Gastroesophageal sphincter (tissue), 4 donors: ENCODE data around the gene CCNL1. TPM values are rescaled to one million over a fixed set of nuclear protein-coding genes. Genes with fewer than 3 reads are reported as not detected.

Experiments used
- ATAC-seq: fragments of 150-250 bp; one replicate; pipeline ENCODE4 v1.9.1; 2016; ENCODE audit warnings: mild to moderate bottlenecking, moderate library complexity
- H3K27ac ChIP-seq, 4 donors: fragments of 200-600 bp; sonication (generic) in 3 of 4; 1 replicate in 3 of 4; 2 replicates in 1 of 4; pipeline ENCODE4 v1.5.1; 2016 to 2019
- H3K27me3 ChIP-seq: fragments of 200-600 bp; sonication (generic); one replicate; pipeline ENCODE4 v1.5.1; 2019
- H3K36me3 ChIP-seq, 2 donors: fragments of 200-600 bp; sonication (generic); one replicate each; pipeline ENCODE4 v1.5.1; 2019; ENCODE audit warnings: control low read depth in 1 of 2
- H3K4me1 ChIP-seq, 3 donors: fragments of 200-600 bp; sonication (generic); 1 replicate in 2 of 3; 2 replicates in 1 of 3; pipeline ENCODE4 v1.5.1; 2016 to 2019; ENCODE audit warnings: control low read depth in 2 of 3
- H3K4me3 ChIP-seq, 2 donors: fragments of 200-600 bp; sonication (generic); one replicate each; pipeline ENCODE4 v1.5.1; 2019; ENCODE audit warnings: mild to moderate bottlenecking in 1 of 2, moderate library complexity in 1 of 2
- H3K9me3 ChIP-seq, 3 donors: fragments of 200-600 bp; sonication (generic); one replicate each; pipeline ENCODE4 v1.5.1; 2017 to 2019; ENCODE audit warnings: control low read depth in 2 of 3
- EP300 ChIP-seq: sonication (generic); formaldehyde crosslinking; IDR thresholded peaks from one replicate; pipeline ENCODE4 v1.6.1; 2017; ENCODE audit warnings: antibody characterized with exemption, mild to moderate bottlenecking
- POLR2A ChIP-seq, 2 donors: fragments of 450-650 bp; IDR thresholded peaks; one replicate each; pipeline ENCODE4 v1.6.1; 2017; ENCODE audit warnings: antibody characterized with exemption in 2 of 2, mild to moderate bottlenecking in 2 of 2, moderate library complexity in 1 of 2
- POLR2AphosphoS5 ChIP-seq: sonication (generic); formaldehyde crosslinking; IDR thresholded peaks from one replicate; pipeline ENCODE4 v1.6.1; 2017; ENCODE audit warnings: antibody characterized with exemption
- WGBS, 2 donors: methylation state at CpG; one replicate each; pipeline ENCODE4 v1.1.5; 2018; ENCODE audit warnings: low coverage in 1 of 2; 5-methylcytosine and 5-hydroxymethylcytosine counted together
- total RNA-seq, 4 donors: library from RNA; depleted of rRNA; stranded (reverse); fragments of >200 nt; gene quantifications; one replicate each; pipeline ENCODE4 v1.1.0, GENCODE V29; 2016
- TF ChIP-seq, protein P1 (sequence below), 4 experiments: fragments of 200-600 bp in 2 of 4; fragments of 450-650 bp in 2 of 4; sonication (generic) in 1 of 4; IDR thresholded peaks; one replicate each; pipeline ENCODE4 v1.5.1; 2017 to 2019; ENCODE audit warnings: antibody characterized with exemption in 4 of 4, mild to moderate bottlenecking in 2 of 4, moderate library complexity in 2 of 4

CCNL1 gene
- total RNA-seq, 4 donors from 2014 or later, result 32.7 to 211 (median 92.6) TPM

DNA sequence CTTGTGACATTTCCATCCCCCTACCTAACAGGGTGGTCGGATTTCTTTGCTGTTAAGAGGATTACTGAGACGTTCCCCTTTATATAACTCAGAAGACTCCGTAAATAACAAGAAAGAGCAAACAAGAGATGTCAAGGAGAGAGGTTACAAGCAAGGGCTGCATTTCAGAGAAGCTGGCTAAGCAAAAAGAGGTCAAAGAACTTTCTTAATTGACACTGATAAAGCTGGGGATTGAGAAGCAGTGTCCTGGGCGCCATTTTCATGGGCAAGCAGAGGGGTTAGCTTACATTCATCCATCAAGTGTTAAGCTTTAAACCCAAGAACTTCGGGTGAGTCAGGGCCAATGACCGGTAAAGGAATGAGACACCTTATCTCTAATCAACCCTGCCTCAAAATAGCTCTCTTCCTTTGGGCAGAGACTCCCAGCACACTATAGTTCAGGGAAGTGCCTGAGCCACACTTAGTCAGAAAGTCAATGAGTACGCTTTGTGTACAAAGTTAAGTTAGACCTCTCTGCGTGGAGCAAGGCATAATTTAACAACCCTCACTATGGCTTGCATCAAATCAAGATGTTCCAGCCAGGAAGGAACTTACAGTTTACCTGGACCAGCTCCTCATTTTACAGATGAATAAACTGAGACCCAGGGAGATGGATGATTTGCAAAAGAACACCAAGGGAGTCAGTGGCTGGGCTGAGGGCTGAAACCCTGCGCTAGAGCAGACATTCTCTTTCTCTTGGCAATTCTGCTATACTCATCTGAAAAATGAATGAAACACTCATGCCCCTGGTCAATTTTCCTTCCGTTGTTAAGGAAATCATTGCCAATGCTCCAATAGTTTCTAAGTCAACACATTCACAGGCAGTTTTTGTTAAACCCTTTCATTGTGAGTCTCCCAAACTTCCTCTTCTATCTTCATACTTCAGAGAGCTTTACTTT lies 44.6 kb downstream of the CCNL1 start:
- H3K36me3 ChIP-seq, result no peaks in the 10 kb centered on the region
- 49 to 66% methylated on average over 7 of the region's 10 CpGs for WGBS, 2 donors
- no peaks in the 10 kb centered on the region for H3K27me3 ChIP-seq
- H3K27ac ChIP-seq, result no peak overlapping the region
- TF ChIP-seq, protein P1, sequence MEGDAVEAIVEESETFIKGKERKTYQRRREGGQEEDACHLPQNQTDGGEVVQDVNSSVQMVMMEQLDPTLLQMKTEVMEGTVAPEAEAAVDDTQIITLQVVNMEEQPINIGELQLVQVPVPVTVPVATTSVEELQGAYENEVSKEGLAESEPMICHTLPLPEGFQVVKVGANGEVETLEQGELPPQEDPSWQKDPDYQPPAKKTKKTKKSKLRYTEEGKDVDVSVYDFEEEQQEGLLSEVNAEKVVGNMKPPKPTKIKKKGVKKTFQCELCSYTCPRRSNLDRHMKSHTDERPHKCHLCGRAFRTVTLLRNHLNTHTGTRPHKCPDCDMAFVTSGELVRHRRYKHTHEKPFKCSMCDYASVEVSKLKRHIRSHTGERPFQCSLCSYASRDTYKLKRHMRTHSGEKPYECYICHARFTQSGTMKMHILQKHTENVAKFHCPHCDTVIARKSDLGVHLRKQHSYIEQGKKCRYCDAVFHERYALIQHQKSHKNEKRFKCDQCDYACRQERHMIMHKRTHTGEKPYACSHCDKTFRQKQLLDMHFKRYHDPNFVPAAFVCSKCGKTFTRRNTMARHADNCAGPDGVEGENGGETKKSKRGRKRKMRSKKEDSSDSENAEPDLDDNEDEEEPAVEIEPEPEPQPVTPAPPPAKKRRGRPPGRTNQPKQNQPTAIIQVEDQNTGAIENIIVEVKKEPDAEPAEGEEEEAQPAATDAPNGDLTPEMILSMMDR (IDR thresholded peaks at IDR 0.05), result no peak
- no peak for TF ChIP-seq EP300
- TF ChIP-seq POLR2A (IDR thresholded peaks at IDR 0.05), result no peak
- TF ChIP-seq POLR2AphosphoS5, result no peak
- no peak for ATAC-seq
- H3K4me1 ChIP-seq, result peaks cover 0 to 12% (median 0%) of the 10 kb centered on the region in 3 donors
- no peaks in the 10 kb centered on the region for H3K9me3 ChIP-seq
- no peak overlapping the region for H3K4me3 ChIP-seq

DNA sequence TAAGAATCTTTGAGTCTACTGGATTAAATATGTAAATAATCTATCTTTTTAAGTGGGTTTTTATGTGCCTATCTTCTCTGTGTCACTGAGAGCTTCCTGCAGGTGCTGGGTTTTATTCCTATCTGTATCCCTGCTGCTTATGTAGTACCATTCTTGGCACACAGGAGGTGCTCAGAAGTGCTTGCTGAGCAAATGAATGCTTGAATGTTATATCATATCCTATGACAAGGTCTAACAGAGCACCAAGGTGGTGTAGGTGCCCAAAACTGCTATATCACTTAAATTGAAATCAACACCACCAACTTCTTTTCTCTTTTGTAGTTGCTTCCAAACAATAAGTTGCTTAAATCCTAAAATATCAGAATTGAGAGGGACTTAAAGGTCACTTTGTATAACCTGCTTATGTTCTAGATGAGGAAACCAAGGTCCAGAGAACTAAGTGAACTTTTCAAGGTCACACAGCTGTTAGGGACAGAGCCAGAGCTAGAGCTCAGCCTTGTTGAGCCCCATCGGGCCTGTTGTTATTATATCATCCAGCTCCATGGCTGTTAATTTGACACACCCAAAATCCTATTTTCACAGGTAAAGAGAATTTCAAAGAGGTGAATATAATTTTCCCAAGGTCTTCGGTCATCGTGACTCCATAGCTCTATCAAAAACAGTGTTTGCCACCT lies 46.0 kb downstream of the CCNL1 start:
- no peak overlapping the region for H3K27ac ChIP-seq
- no peaks in the 10 kb centered on the region for H3K36me3 ChIP-seq
- no peak overlapping the region for H3K4me3 ChIP-seq
- H3K4me1 ChIP-seq, result peaks cover 0 to 19% (median 0%) of the 10 kb centered on the region in 3 donors
- H3K9me3 ChIP-seq, result no peaks in the 10 kb centered on the region
- 94 to 96% methylated on average over 3 of the region's 3 CpGs for WGBS, 2 donors
- ATAC-seq, result no peak
- H3K27me3 ChIP-seq, result no peaks in the 10 kb centered on the region
- no peak for TF ChIP-seq EP300
- no peak for TF ChIP-seq POLR2AphosphoS5
- no peak for TF ChIP-seq POLR2A (IDR thresholded peaks at IDR 0.05)
- TF ChIP-seq, protein P1 (IDR thresholded peaks at IDR 0.05), result no peak

DNA sequence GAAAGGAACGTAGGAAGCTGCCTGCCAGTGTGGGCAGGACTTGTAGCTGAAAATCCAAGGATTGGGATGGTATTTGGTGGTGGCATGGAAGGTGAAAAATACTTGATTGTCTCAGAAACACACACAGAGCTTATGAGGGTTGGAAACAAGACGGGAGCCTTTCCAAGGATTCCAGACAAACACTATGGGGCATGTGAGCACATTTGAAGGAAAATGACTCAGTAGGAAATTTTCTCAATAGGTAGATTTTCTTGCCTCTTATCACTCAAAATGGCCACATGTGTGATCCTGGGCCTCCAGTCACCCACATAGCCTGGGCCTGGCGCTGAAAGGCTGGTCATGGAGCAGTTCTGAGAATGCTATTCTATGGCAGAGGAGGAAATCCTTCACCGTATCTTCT lies 47.4 kb downstream of the CCNL1 start:
- ATAC-seq, result no peak
- TF ChIP-seq POLR2A (IDR thresholded peaks at IDR 0.05) (no peak), POLR2AphosphoS5 (no peak), EP300 (no peak)
- TF ChIP-seq, protein P1 (IDR thresholded peaks at IDR 0.05), result no peak
- Histone ChIP-seq H3K27me3 (no peaks in the 10 kb centered on the region), H3K9me3 (no peaks in the 10 kb centered on the region), H3K4me1 (peaks cover 0 to 24% (median 0%) of the 10 kb centered on the region in 3 donors), H3K27ac (no peak overlapping the region), H3K4me3 (no peak overlapping the region), H3K36me3 (no peaks in the 10 kb centered on the region)
- 86 to 92% methylated on average over 4 of the region's 4 CpGs for WGBS, 2 donors

DNA sequence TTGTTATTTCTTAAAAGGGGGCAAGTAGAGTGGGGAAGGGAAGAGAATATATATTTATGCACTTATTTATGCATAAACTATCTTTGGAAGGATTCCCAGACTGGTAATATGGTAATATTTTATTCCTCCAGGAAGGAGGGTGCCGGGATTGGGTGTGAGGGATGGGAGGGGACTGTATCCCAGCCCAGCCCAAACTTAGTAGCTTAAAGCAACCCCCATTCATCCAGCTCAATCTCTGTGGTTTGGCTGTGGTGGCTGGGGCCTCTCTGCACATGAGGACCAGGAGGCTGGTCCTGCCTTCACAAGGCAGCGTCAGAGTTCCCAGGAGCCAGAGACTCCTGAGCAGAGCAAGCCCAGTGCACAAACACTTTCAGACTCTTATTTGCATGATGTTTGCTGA lies 48.4 kb downstream of the CCNL1 start:
- ATAC-seq, result no peak
- H3K4me1 ChIP-seq, result peaks cover 0 to 27% (median 0%) of the 10 kb centered on the region in 3 donors
- no peaks in the 10 kb centered on the region for H3K9me3 ChIP-seq
- 83% methylated on average over 1 of the region's 2 CpGs; no CpG with 5 or more reads in 1 of the 2 donors for WGBS, 2 donors
- no peak for TF ChIP-seq POLR2A (IDR thresholded peaks at IDR 0.05)
- TF ChIP-seq EP300, result no peak
- TF ChIP-seq POLR2AphosphoS5, result no peak
- TF ChIP-seq, protein P1 (IDR thresholded peaks at IDR 0.05), result no peak
- H3K27me3 ChIP-seq, result no peaks in the 10 kb centered on the region
- no peak overlapping the region for H3K27ac ChIP-seq
- no peaks in the 10 kb centered on the region for H3K36me3 ChIP-seq
- H3K4me3 ChIP-seq, result no peak overlapping the region
